Kidney (tissue), 14 donors: Measurements from ENCODE around the gene ENPP1. TPM values are rescaled to one million over a fixed set of nuclear protein-coding genes. Genes with fewer than 3 reads are reported as not detected.

ENCODE experiments used
- DNase-seq, 5 donors: peaks; one replicate each; pipeline ENCODE4 v3.0.0-alpha.2; 2013 to 2020
- FAIRE-seq: peaks from 2 replicates; lab custom pipeline; 2012; peaks lifted over from hg19 to GRCh38; lab: Jason Lieb, UNC
- H3K27ac ChIP-seq, 2 donors: one replicate each; pipeline ENCODE4 v1.7.0; 2013; ENCODE audit warnings: low read depth in 2 of 2, low read length in 2 of 2, inconsistent platforms in 1 of 2
- H3K27me3 ChIP-seq: one replicate; pipeline ENCODE4 v1.7.1; 2013; ENCODE audit warnings: low read length, inconsistent platforms; ENCODE audit not compliant: control insufficient read depth, insufficient read depth
- H3K36me3 ChIP-seq, 3 donors: one replicate each; pipeline versions ENCODE4 v1.7.0 to v1.7.1; 2013; ENCODE audit warnings: low read length in 3 of 3, control low read depth in 1 of 3, inconsistent platforms in 1 of 3; ENCODE audit not compliant: insufficient read depth in 3 of 3, control insufficient read depth in 2 of 3
- H3K4me1 ChIP-seq, 3 donors: one replicate each; pipeline versions ENCODE4 v1.7.0 to v1.7.1; 2013; ENCODE audit warnings: low read length in 3 of 3, inconsistent platforms in 1 of 3, low read depth in 1 of 3; ENCODE audit not compliant: control insufficient read depth in 2 of 3, insufficient read depth in 2 of 3
- H3K4me3 ChIP-seq, 3 donors: one replicate each; pipeline versions ENCODE4 v1.7.0 to v1.8.1; 2013; ENCODE audit warnings: low read length in 3 of 3, control low read depth in 1 of 3, inconsistent platforms in 1 of 3
- H3K9ac ChIP-seq, 3 donors: one replicate each; pipeline versions ENCODE4 v1.7.0 to v1.7.1; 2013; ENCODE audit warnings: low read length in 3 of 3, control low read depth in 1 of 3, inconsistent platforms in 1 of 3
- H3K9me3 ChIP-seq, 3 donors: one replicate each; pipeline versions ENCODE4 v1.7.0 to v1.7.1; 2013; ENCODE audit warnings: low read length in 3 of 3, control low read depth in 1 of 3, inconsistent platforms in 1 of 3; ENCODE audit not compliant: control insufficient read depth in 2 of 3, insufficient read depth in 1 of 3
- CTCF ChIP-seq: IDR thresholded peaks from 3 replicates; pipeline ENCODE4 v1.5.1; 2012; ENCODE audit warnings: mild to moderate bottlenecking, moderate library complexity, borderline replicate concordance; ENCODE audit not compliant: insufficient read depth; ENCODE audit errors: extremely low read depth
- intact Hi-C: fragments of 100-400 bp; cut with DNase I; formaldehyde crosslinking; loops from one replicate; pipeline ENCODE4 v1.11.1; 2022
- polyA plus RNA-seq: library from polyadenylated mRNA; stranded (reverse); fragments of 350-450 nt; fragmentation: Illumina TruSeq; extraction: RNeasy Lipid Tissue Mini Kit (QIAGEN cat#74804); gene quantifications from one replicate; pipeline ENCODE4 v1.2.3, GENCODE V29; 2014; ENCODE audit warnings: low read depth, low replicate concordance; ENCODE audit not compliant: insufficient read depth
- total RNA-seq: library from RNA; stranded (reverse); fragmentation: NEBNext Ultra II Directional; extraction: Animal tissue kit (Norgen Biotek cat#: 25700); gene quantifications from one replicate; pipeline ENCODE4 v1.2.1, GENCODE V29; 2021
- donor health status: control.
- donor health status: control.
- donor health status: control.
- donor health status: control.
- donor health status: control.
- donor health status: DM: yes; HTN: yes; CAD: no.
- donor health status: Normal renal cell carcinoma (clear cell type).

The ENPP1 gene
- total and polyA plus RNA-seq, 2 donors from 2014 or later, result 3.7 to 6.5 TPM

GRCh38 chr6:131851049-131851769, 43.4 kb downstream of the ENPP1 start:
- Histone ChIP-seq H3K9ac (no peak overlapping the region), H3K36me3 (no peaks in the 10 kb centered on the region), H3K27me3 (no peaks in the 10 kb centered on the region), H3K27ac (no peak overlapping the region), H3K9me3 (no peaks in the 10 kb centered on the region), H3K4me1 (no peaks in the 10 kb centered on the region), H3K4me3 (no peak overlapping the region)
- FAIRE-seq, result no peak
- intact Hi-C loops, result no loop called here
- DNase-seq, result no peak
- no peak for TF ChIP-seq CTCF

- Histone ChIP-seq H3K27ac (no peak overlapping the region), H3K27me3 (no peaks in the 10 kb centered on the region), H3K36me3 (no peaks in the 10 kb centered on the region), H3K4me1 (no peaks in the 10 kb centered on the region), H3K9me3 (no peaks in the 10 kb centered on the region), H3K4me3 (no peak overlapping the region), H3K9ac (no peak overlapping the region)
- TF ChIP-seq CTCF, result no peak
- no peak for DNase-seq
- intact Hi-C loops, result no loop called here
- FAIRE-seq, result no peak
These were observed 44.4 kb downstream of the ENPP1 start for GRCh38 chr6:131852200-131852599.

GRCh38 chr6:131854803-131855202, 47.0 kb downstream of the ENPP1 start:
- no peak for TF ChIP-seq CTCF
- Histone ChIP-seq H3K9me3 (no peaks in the 10 kb centered on the region), H3K4me1 (no peaks in the 10 kb centered on the region), H3K9ac (no peak overlapping the region), H3K27me3 (no peaks in the 10 kb centered on the region), H3K4me3 (no peak overlapping the region), H3K36me3 (no peaks in the 10 kb centered on the region), H3K27ac (no peak overlapping the region)
- DNase-seq (no peak), FAIRE-seq (no peak)
- intact Hi-C loops, result no loop called here
